Measurements from ENCODE around the gene GOLGA3. TPM values are rescaled to one million over a fixed set of nuclear protein-coding genes. Genes with fewer than 3 reads are reported as not detected.

GOLGA3 gene
- total RNA-seq, 1 donor from 2014 or later: 123 TPM

GRCh38 chr12:132724506-132725241, 104.0 kb downstream of the GOLGA3 start:
- DNase-seq (ENCODE audit: low spot score): no peak

GRCh38 chr12:132723764-132724140, 104.9 kb downstream of the GOLGA3 start:
- DNase-seq (ENCODE audit: low spot score): no peak

GRCh38 chr12:132723015-132723763, 105.5 kb downstream of the GOLGA3 start:
- DNase-seq (ENCODE audit: low spot score): no peak

GRCh38 chr12:132720606-132721345, 107.9 kb downstream of the GOLGA3 start:
- DNase-seq (ENCODE audit: low spot score): no peak

GRCh38 chr12:132719954-132720324, 108.7 kb downstream of the GOLGA3 start:
- no peak for DNase-seq (ENCODE audit: low spot score)

- DNase-seq (ENCODE audit: low spot score): no peak
Observed at GRCh38 chr12:132719141-132719953, 109.3 kb downstream of the GOLGA3 start.

Other genes with a start within 250 kb of the GOLGA3 start
- not detected for gene LRCOL1, start 218.3 kb downstream of the GOLGA3 start, total RNA-seq (ENCODE audit: insufficient read depth, low replicate concordance)
- gene P2RX2, start 210.1 kb downstream of the GOLGA3 start, total RNA-seq (ENCODE audit: insufficient read depth, low replicate concordance): not detected
- 14.9 TPM for gene POLE, start 141.5 kb downstream of the GOLGA3 start, total RNA-seq (ENCODE audit: insufficient read depth, low replicate concordance)
- gene PXMP2, start 141.3 kb downstream of the GOLGA3 start, total RNA-seq (ENCODE audit: insufficient read depth, low replicate concordance): 36.6 TPM
- gene PGAM5, start 118.0 kb downstream of the GOLGA3 start, total RNA-seq (ENCODE audit: insufficient read depth, low replicate concordance): 23.4 TPM
- gene ANKLE2, start 67.0 kb downstream of the GOLGA3 start, total RNA-seq (ENCODE audit: insufficient read depth, low replicate concordance): 38.0 TPM
- gene CHFR, start 58.7 kb upstream of the GOLGA3 start, total RNA-seq (ENCODE audit: insufficient read depth, low replicate concordance): 34.7 TPM
- 32.5 TPM for gene ZNF605, start 127.4 kb upstream of the GOLGA3 start, total RNA-seq (ENCODE audit: insufficient read depth, low replicate concordance)
- gene ZNF26, start 157.5 kb upstream of the GOLGA3 start, total RNA-seq (ENCODE audit: insufficient read depth, low replicate concordance): 20.9 TPM
- 40.0 TPM for gene ZNF84, start 208.6 kb upstream of the GOLGA3 start, total RNA-seq (ENCODE audit: insufficient read depth, low replicate concordance)

Measured in umbilical cord (tissue), 2 donors.